Measurements from ENCODE around the gene SCAF4. TPM values are rescaled to one million over a fixed set of nuclear protein-coding genes. Genes with fewer than 3 reads are reported as not detected.

SCAF4 gene
- total and polyA plus RNA-seq, 2 of the 8 experiments (the other 6 are each of a cell fraction or from before 2014, with no cell fraction given): 28.9 to 55.1 TPM

DNA sequence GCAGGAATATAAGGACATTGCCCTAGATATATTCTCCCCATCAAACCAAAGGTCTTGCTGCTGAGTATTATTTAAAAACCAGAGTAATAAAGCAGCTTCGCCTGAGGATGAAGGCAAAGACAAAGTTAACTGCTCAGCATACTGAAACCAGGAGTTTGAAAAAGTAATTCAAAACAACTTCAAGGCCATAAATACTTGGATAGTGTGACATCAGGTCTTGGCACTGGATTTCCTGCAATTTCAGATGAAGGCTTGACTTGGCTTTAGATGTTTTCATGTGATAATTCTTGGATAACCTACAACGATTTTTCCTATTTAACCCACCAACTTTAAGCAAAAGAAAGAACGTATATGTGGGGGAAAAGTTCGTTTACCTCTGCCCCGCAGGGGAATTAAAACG is 61.8 kb downstream of the SCAF4 start (continued):
- TF ChIP-seq NRF1 (IDR thresholded peaks at IDR 0.05; ENCODE audit: low read depth, low read length) (no peak), POLR2A (IDR thresholded peaks at IDR 0.05; ENCODE audit: control extremely low read depth in 1 of 2, low read depth in 2 of 2, low read length in 2 of 2) (no peak), CTBP2 (IDR thresholded peaks at IDR 0.05; ENCODE audit: borderline replicate concordance, insufficient read depth, insufficient read length, low read length) (no peak), ZNF274 (IDR thresholded peaks at IDR 0.05; ENCODE audit: borderline replicate concordance, extremely low read depth, low read length) (no peak), ASH2L (IDR thresholded peaks at IDR 0.05; ENCODE audit: low read length) (no peak), TAF1 (IDR thresholded peaks at IDR 0.05; ENCODE audit: low read depth, low read length) (no peak), SUZ12 (IDR thresholded peaks at IDR 0.05; ENCODE audit: low read length) (no peak)
